GM19455 (cell line): Measurements from ENCODE around the gene IRF2BP1.
"Not testable (repeated sequence)": the region's sequence is repeated elsewhere in the genome, so short reads cannot be mapped to it uniquely, and the experiment has no call there.

ENCODE experiments used
- ATAC-seq: cut with Tn5 transposase; IDR thresholded peaks from one replicate; pipeline ENCODE4 v1.9.1; 2021; ENCODE audit not compliant: unreplicated experiment

Gene IRF2BP1

DNA sequence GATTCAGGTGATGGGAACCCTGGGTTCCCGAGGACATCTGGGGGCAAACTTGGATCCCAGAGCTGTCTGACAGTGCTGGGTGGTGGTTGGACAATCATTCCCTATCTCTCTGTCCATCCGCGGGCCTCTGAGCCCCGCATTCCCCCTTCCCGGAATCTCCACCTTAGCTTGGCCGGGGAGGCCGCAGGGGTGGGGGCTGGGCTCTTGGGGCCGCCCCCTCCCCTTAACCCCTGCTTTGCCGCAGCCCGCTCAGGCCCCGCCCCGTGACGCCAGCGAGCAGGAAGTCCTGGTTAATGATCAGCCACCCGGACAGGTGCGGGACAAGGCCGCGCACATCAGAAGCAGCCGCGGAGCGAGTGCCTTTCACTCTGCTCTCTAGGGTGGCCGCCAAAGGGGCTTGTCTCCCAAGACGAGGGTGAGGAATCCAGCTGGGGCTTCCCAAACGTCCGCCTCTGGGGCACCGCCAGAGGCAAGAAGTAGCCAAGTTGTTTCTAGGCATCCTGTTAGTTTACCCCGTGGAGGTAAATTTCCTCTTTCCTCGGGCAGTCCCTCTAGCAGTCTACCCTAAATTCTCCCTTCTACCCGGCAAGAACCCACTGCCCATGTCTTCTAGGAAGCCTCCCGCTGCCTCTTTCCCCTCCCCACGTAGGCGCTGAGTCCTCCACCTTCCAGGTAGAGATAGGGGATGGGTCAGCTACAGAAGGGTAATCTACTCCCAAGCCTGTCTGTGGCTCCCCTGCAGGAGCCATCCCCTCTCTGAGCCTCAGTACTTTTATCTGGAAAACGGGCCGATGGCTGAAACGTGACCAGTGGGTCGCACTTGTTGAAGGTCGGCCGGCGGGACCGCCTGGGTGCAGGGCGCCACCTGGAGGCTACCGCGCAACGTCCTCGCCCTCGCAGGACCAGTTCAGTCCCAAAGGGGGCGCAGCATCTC is 3.0 kb downstream of the IRF2BP1 start:
- no peak for ATAC-seq

DNA sequence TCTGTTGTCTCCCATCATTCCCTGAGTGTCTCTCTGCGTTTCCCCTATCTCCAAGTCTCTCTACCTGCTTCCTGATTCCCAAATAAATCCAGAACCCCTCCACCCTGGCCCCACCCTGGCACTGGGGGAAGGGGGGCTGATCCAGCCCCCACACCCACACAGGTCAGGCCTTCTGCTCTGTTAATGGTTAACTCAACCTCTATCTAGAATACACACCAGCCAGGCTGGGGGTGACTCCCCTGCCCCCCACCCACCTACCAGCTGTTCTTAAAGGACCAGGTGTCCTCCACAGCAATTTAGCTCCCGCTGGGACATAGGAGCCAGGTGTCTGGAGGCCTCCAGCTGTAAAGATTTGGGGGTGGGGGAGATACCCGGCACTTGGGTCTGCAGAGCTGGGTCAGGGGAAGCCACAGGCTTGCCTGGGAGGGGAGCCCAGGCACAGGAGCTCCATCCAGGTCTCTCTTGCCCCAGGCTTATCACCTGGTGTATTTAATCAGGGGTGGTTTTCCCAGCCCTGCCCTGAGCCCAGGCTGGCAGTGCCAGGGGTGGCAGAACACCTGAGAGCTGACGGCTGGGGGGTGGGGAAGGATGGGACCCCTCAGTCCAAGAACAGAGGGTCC is 3.9 kb downstream of the IRF2BP1 start:
- ATAC-seq: no peak

DNA sequence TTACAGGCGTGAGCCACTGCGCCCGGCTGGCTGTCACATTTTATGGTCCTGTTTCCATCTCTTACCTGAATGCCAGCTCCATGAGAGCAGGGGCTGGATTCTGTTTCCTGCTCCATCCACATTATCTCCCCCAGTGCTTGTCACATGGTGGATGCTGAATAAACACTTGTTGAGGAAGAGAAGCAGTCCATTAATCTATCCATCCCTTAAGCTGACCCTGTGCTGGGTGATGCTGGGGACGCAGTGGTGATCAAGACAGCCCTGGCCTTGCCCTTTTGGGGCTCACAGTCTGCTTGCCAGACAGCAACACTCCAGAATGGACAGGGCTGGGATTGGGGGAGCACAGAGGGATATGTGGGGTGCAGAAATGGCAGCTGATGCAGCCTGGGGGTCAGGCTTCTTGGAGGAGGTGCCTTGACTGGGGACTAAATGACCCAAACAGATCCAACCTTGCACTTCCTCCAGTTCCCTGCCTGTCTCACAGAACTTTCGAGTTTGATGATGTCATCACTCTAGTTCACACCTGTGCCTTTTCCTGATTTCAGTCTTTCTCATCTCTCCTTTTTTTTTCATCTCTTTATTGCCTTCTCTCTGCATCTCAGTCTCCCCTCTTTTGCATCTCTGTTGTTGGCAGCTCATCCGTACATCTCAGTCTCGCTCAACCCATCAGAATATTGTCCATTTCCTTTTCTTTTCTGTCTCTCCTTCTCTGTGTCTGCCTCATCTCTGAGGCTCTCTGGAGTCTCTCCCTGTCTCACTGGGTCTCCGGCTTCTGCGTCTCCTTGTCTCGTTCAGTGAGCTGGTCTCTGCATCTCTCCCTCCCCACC is 4.6 kb downstream of the IRF2BP1 start:
- ATAC-seq: no peak

DNA sequence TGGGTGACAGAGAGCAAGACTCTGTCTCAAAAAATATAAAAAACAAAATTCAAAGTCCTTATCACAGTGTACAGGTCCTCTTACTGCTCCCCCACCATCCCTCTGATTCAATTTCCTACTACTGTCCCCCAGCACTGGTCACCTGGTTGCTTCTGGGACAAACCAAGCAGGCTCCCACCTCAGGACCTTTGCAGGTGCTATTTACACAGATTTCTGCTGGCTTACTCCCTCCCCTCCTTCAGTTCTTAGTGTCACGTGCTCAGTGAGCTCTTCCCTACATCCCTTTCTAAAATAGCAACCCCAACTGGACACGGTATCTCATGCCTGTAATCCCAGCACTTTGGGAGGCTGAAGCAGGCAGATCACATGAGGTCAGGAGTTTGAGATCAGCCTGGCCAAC is 6.0 kb downstream of the IRF2BP1 start:
- no peak for ATAC-seq

DNA sequence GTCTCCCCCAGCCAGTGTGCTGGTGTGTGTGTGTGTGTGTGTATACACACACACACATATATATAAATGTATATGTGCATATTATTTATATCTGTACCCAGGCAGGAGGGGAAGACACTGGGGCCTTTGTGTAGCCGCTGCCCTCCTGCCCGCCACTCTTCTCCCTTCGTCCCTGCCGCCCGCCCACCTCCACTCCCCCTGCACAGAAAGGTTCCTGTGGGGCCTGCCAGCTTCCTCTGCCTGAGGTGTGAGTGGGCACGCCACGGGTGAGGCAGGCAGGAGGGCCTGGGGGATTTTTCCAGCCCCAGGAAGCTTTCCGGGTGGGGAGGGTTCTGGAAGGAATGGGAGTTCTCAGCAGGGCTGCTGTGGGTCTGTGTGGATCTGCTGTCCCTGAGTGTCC is 6.9 kb downstream of the IRF2BP1 start:
- ATAC-seq: no peak

DNA sequence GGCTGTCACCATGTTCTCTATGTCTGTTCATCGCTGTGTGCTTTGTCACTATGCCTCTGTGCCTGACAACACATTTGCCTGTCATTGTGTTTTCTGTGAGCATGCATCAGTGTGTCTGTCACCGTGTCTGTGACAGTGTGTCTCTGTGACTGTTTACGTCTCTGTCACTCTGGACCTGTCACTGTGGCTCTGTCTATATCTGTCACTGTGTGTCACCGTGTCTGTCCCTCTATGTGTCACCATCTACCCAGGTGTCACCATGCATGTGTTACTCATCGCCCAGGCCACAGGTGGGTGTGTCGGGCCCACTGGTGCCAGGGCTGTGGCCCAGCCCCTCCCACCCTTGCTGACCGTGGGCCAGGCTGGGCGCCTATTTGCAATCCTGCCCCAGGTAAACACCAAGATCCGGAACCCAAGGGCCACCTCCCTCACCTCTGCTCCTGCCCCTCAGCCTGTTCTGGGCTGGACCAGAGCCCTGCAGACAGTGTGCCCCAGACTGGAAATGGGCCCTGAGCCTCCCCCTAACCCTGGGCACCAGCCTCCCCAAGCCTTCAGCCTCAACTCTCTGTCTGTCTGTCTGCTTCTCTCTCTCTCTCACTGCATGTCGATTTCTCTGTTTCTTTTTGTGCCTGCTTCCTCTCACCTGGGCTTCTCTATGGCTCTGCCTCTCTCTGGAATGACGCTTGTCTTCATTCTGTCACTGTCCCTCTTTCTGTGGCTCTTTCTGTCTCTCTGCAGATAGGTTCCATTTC is 7.7 kb downstream of the IRF2BP1 start:
- ATAC-seq: no peak

DNA sequence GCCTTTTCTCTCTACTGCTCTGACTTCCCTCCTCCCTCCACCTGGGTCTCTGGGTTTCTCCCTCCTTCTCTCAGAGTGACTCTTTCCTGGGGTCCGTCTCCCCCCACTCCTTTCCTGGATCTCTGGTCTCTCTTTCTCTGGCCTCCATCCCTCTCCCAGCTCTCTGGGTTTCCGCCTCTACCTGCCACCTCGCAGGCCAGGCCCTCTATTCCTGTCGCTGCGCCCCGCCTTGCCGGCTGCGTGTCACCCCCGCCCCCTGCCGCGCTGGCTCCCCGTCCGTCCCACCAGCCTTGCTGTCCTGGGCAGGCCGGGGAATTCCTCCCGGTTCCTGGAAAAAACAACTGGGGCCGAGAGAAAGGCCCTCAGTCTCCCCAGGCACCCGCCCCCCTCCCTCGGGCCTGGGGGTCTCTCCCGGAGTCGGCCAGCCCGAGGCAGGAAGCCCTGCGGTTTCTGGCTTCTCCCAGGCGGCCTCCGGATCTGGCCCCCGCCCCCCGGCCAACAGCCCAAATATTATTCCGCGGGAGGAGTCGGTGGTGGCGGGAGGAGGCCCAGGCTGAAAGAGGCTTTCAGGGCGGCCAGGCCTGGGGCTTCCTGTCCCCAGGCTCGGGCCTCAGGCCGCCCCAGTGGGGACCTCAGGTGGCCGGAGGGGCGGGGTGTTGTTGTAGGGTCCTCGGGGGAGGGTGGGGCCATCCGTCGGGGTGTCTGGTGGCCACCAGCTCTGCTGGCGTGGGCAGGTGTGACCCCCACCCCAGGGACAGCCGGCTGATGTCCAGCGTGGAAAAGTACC is 9.3 kb downstream of the IRF2BP1 start:
- ATAC-seq: no peak

DNA sequence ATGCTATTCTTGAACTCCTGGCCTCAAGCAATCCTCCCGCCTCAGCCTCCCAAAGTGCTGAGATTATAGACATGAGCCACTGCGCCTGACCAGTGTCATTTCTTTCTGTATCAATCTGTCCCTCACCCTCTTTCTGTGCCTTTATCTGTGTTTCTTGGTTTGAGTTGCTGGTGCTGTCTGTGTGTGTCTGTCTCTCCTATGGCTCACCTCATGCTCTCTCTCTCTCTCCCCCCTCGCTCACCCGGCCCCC is 9.9 kb downstream of the IRF2BP1 start:
- no peak for ATAC-seq

DNA sequence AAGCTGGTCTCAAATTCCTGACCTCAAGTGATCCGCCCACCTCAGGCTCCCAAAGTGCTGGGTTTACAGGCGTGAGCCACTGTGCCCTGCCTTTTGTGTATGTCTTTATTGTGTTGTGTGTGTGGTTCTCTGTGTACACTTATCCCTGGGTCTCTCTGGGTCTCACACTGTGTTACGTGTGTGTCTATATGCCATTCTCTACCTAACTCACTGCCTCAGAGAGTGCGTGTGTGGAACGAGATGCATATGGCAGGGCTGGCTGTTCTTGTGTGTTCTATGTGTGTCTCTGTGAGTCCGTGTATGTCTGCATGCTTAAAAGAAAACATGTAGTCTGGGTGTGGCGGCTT is 11.3 kb downstream of the IRF2BP1 start:
- no peak for ATAC-seq

DNA sequence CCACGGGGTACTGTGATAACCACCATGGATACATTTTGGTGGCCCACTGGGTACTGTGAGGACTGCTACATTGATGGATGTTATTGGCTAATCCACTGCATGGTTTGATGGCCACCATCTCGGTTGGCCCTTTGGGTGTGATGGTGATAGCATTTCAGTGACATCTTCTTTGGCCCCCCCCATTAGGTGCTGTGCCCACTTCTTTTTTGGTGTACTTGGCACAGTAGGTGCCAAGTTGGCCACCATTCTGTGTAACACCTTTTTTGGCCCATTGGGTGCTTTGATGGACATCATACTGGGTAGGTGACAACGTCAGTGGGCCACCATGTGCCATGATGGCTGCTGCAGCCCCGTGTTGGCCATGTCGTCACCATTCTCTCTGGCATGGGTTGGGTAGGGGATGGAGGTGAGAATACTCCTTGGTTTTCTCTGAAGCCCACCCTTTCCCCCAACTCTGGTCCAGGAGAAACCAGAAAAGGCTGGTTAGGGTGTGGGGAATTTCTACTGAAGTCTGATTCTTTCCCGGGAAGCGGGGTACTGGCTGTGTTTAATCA is 12.6 kb downstream of the IRF2BP1 start:
- ATAC-seq: no peak

DNA sequence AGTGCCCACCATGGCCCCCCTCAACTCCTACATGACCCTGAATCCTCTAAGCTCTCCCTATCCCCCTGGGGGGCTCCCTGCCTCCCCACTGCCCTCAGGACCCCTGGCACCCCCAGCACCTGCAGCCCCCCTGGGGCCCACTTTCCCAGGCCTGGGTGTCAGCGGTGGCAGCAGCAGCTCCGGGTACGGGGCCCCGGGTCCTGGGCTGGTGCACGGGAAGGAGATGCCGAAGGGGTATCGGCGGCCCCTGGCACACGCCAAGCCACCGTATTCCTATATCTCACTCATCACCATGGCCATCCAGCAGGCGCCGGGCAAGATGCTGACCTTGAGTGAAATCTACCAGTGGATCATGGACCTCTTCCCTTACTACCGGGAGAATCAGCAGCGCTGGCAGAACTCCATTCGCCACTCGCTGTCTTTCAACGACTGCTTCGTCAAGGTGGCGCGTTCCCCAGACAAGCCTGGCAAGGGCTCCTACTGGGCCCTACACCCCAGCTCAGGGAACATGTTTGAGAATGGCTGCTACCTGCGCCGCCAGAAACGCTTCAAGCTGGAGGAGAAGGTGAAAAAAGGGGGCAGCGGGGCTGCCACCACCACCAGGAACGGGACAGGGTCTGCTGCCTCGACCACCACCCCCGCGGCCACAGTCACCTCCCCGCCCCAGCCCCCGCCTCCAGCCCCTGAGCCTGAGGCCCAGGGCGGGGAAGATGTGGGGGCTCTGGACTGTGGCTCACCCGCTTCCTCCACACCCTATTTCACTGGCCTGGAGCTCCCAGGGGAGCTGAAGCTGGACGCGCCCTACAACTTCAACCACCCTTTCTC is 13.6 kb downstream of the IRF2BP1 start:
- no peak for ATAC-seq

DNA sequence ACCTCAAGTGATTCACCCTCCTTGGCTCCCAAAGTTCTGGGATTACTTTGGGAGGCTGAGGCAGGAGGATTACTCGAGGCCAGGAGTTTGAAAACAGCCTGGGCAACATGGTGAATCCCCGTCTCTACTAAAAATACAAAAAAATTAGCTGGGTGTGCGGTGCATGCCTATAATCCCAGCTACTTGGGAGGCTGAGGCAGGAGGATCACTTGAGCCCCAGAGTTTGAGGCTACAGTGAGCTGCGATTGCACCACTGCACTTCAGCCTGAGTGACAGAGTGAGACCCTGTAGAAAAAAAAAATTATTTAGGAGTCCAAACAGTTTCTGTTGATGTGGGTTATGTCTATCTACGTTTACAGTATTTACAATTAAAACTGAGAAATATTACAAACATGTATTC is 15.1 kb downstream of the IRF2BP1 start:
- ATAC-seq: no peak

DNA sequence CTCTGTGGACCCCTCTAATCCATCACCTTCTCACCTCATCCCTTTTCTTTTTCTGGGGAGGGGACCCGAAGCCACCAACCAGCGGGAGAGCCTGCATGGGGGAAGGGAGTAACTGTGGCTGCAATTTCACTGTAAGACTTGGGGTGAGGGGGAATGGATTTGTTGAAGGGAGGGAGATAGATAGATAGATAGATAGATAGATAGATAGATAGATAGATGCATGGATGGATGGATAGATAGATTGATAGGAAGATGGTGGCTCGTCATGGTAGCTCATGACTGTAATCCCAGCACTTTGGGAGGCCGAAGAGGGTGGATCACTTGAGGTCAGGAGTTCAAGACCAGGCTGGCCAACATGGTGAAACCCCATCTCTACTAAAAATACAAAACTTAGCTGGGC is 18.7 kb downstream of the IRF2BP1 start:
- not testable (repeated sequence) for ATAC-seq

DNA sequence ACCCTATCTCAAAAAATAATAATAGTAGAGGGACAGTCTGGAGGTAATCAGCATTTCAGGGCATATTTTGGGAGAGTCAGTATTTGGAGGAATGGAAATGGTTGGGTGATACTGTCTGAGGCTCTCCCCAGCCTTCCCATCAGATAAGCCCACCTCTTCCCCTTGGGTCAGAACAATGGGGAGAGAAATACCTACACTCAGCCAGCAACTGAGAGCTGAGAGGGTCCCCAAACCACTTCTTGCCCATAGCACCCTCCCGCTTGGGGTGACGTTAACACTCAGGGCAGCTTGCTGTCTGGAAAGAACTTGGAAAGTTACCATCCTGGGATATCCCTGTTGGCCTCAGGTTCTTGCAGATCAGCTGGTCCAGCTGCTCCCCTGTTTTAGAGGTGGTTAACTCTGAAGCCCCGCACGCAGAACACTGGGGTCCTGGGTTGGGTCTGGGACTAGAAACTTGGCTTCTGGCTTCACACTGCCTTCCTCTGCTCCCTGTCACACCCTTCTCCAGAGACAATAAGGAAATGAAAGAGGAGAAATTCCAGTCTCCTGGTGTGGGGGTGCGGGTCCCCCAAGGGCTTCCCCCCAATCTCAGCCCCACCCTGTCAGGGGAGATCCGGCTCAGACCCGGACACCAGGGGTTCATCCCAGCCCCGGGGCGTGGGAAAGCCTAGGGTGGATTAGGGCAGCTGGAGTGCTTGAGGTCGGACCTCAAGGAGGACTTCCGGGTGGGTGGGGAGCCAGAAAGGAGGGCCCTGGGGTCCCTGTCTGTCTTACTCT is 19.4 kb downstream of the IRF2BP1 start:
- ATAC-seq: no peak

DNA sequence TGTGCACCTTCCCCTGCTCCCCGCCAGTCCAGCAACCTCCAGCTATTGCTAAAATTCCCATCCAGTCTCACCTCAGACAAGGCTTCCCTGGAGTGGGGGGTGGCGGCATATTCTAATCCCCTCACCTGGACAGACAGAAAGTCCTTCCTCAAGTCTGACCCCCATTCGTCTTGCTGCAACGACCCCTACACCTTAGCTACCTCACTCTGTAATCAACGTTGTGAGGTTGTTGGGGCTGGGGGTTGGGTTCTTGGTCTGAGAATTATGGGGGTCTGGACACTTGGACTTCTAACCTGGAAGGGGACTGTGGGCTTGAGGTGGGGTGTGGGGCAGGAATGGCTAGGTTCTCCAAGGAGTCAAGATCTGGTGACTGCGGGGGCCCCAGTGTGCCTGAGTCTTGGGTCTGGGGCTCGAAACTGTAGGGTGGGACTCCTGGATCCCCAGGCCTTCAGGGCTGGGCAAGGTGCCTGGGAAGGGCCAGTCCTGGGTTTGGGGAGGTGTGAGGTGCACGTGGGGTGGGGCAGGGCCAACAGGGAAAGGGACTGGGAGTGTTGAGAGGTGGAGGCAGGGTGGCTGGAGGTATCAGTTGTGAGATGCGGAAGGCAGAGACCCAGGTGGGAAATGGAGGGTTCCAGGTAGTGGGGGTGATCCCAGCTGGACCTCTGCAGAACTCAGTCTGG is 20.5 kb downstream of the IRF2BP1 start:
- ATAC-seq: no peak

DNA sequence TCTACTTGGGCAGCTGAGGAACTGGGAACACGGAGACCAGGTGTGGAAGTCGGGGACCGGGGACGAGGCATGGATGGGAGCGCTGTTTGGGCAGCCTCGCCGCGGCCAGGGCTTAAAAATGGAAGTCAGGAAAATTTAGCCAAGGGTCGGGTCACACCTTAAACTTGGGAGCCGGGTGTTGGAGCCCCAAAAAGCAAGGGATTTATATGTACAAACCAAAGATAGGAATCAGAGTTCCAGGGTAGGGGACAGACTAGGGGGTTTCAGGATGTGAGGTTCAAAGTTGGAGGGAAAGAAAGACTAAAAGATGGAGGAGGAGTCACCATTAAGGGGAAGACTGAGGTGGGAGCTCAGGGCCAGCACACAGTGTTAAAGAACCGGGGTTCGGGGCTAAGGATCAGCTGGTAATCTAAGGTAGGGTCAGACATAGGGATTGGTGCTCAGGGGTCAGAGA is 21.3 kb downstream of the IRF2BP1 start:
- ATAC-seq: no peak

DNA sequence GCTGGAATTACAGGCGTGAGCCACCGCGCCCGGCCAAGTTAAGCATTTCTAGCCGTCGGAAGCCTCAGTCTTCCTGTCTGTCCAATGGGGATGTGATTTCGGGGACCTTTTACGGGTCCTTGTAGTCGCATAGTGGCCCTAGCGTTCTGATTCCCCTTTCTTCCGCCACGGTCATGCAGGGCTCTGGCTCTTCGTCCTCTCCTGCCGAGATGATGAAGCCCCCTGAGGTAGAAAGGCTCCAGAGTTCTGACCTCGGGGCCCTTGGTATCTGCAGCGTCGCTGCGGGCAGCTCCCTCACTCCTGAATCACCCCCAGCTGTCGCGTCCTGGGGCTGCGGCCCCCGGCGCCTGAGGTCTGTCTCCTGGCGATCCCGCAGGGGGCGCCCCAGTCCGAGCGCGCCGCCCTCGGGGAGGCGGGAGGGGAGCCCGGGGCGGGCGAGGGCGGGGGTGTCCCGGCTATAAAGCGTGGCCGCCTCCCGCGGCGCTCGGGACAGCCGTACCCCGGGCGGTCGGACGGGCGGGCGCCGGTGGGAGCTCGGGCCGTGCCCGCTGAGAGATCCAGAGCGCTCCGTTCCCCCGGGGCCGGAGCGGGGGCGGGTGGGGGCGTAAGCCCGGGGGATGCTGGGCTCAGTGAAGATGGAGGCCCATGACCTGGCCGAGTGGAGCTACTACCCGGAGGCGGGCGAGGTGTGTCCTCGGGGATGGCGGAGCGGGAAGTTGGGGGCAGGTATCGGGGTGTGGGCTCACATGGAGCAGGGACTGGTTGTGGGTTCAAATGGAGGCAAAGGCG is 21.9 kb downstream of the IRF2BP1 start, which contains the start of gene FOXA3:
Gene FOXA3, plus strand, starts transcription at position 487 of the 789 bp plus-strand sequence. Its CDS starts 131 bp downstream, at position 618.
- no peak for ATAC-seq
